AG10803 (cell line): ENCODE measurements around the gene ANKS1B.

Experiments
- DNase-seq: peaks from one replicate; pipeline ENCODE4 v3.0.0; 2010; ENCODE audit warnings: low read depth
- H3K4me3 ChIP-seq: 2 replicates; pipeline ENCODE4 v1.5.1; 2011; ENCODE audit warnings: mild to moderate bottlenecking, low read length, control low read depth
- CTCF ChIP-seq: conservative IDR thresholded peaks from 2 replicates; pipeline ENCODE4 v1.5.1; 2011; ENCODE audit warnings: mild to moderate bottlenecking, low read length, control low read depth, inconsistent platforms

Gene ANKS1B

GRCh38 chr12:98863167-98863566, 1121.6 kb downstream of the ANKS1B start:
- DNase-seq: no peak
- H3K4me3 ChIP-seq: no peak overlapping the region
- no peak for TF ChIP-seq CTCF

- TF ChIP-seq CTCF: no peak
- no peak overlapping the region for H3K4me3 ChIP-seq
- DNase-seq: no peak
These were observed 1123.5 kb downstream of the ANKS1B start for GRCh38 chr12:98861251-98861650.

GRCh38 chr12:98856897-98857540, 1127.7 kb downstream of the ANKS1B start:
- TF ChIP-seq CTCF: no peak
- DNase-seq: no peak
- no peak overlapping the region for H3K4me3 ChIP-seq

- no peak for DNase-seq
- H3K4me3 ChIP-seq: no peak overlapping the region
- no peak for TF ChIP-seq CTCF
These were observed 1132.6 kb downstream of the ANKS1B start for GRCh38 chr12:98852181-98852580.

GRCh38 chr12:98847242-98847641, 1137.5 kb downstream of the ANKS1B start:
- H3K4me3 ChIP-seq: no peak overlapping the region
- DNase-seq: no peak
- no peak for TF ChIP-seq CTCF

- TF ChIP-seq CTCF: no peak
- DNase-seq: no peak
These were observed 1138.8 kb downstream of the ANKS1B start for GRCh38 chr12:98845957-98846356.

GRCh38 chr12:98840325-98840724, 1144.4 kb downstream of the ANKS1B start:
- H3K4me3 ChIP-seq: no peak overlapping the region
- no peak for TF ChIP-seq CTCF
- no peak for DNase-seq

More at GRCh38 chr12:98845957-98846356, 1138.8 kb downstream of the ANKS1B start:
- H3K4me3 ChIP-seq: no peak overlapping the region
